SJSA1 (cell line): ENCODE measurements around the gene TMEM201. TPM values are rescaled to one million over a fixed set of nuclear protein-coding genes. Genes with fewer than 3 reads are reported as not detected.

Experiments used
- DNase-seq, 2 experiments: peaks; one replicate each; pipeline ENCODE4 v3.0.0-alpha.2; 2015 to 2020; ENCODE audit warnings: low spot score in 2 of 2, low read depth in 1 of 2
- H3K27ac ChIP-seq: fragments of 250-450 bp; sonication (Bioruptor Pico); 2 replicates; pipeline ENCODE4 v1.5.1; 2020; ENCODE audit warnings: mild to moderate bottlenecking, moderate library complexity
- H3K27me3 ChIP-seq: fragments of 250-450 bp; sonication (Bioruptor Pico); replicated peaks from 2 replicates; pipeline ENCODE4 v1.5.1; 2020; ENCODE audit warnings: mild to moderate bottlenecking, moderate library complexity
- H3K36me3 ChIP-seq: fragments of 250-450 bp; sonication (Bioruptor Pico); 2 replicates; pipeline ENCODE4 v1.5.1; 2020; ENCODE audit warnings: mild to moderate bottlenecking
- H3K4me1 ChIP-seq: fragments of 250-450 bp; sonication (Bioruptor Pico); replicated peaks from 2 replicates; pipeline ENCODE4 v1.6.1; 2021; ENCODE audit warnings: mild to moderate bottlenecking
- H3K4me3 ChIP-seq: fragments of 250-450 bp; sonication (Bioruptor Pico); 2 replicates; pipeline ENCODE4 v1.5.1; 2020; ENCODE audit warnings: mild to moderate bottlenecking
- H3K9me3 ChIP-seq: fragments of 250-450 bp; sonication (Bioruptor Pico); replicated peaks from 2 replicates; pipeline ENCODE4 v1.5.1; 2020; ENCODE audit warnings: mild to moderate bottlenecking
- total RNA-seq: library from RNA; depleted of rRNA; stranded (reverse); fragments of >200 nt; shearing (Covaris generic); gene quantifications from 2 replicates; pipeline ENCODE4 v1.2.3, GENCODE V29; 2014; rRNA removed

TMEM201 gene
- total RNA-seq, 1 experiment from 2014 or later: 10.1 TPM

DNA sequence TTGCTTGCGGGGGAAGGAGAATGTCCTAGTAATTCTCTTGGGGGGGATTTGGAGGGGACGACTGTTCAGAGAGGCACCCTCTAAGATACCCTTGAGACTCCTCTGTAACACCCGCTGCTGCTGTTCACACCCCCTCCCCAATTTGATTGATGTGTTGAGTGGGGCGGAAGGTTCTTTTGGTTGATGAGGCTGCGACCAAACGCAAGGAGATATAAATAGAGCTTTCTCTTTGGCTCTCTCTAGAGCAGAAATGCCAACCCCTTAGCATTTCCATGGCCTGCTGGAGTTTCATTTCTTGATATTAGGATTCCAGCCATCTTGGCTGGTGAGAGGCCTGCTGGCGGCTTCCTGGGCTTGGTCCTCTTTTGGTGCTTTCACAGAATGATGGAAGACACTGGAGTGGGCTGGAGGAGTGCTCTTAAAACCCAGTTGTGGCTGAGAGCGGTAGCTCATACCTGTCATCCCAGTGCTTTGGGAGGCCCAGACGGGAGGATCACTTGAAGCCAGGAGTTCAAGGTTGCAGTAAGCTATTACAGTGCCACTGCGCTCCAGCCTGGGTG lies 64.9 kb downstream of the TMEM201 start:
- H3K27ac ChIP-seq: no peak overlapping the region
- H3K36me3 ChIP-seq: no peaks in the 10 kb centered on the region
- H3K4me1 ChIP-seq: peaks cover 12% of the 10 kb centered on the region
- no peaks in the 10 kb centered on the region for H3K9me3 ChIP-seq
- DNase-seq: no peak
- peaks cover 24% of the 10 kb centered on the region for H3K27me3 ChIP-seq
- H3K4me3 ChIP-seq: no peak overlapping the region

DNA sequence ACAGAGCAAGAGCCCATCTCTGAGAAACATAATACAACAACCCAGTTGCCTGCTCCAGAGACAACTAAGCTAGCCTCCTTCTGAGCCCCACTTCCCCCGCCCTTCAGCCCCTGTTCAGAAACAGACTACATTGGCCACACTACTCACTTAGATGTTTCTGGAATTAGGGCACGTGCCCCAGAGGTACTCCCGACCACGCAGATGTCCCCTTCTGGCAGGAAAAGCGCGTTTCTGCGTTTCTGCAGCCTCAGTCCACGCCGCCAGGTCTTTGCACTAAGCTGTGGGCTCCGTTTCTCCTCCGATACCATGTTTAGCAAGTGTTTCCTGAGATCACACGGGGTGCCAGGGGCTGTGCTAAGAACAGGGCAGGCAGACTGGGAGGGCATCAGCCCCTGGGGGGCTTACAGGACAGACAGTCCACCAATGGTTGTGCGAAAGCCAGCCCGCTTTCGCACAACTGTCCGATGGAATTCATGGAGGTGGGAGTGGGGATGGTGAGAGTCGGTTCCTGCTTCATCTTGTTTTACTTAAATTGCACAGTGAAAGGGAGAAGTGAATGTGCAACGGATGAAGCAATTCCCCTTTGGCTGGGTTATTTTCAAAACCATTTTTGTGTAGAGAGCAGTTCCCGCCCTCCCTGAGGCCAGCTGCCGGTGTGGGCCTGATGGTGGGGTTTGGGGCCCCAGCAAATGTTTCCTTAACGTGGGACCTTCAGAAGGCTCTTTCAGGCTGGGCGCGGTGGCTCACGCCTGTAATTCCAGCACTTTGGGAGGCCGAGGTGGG lies 65.5 kb downstream of the TMEM201 start:
- no peaks in the 10 kb centered on the region for H3K36me3 ChIP-seq
- peaks cover 24% of the 10 kb centered on the region for H3K27me3 ChIP-seq
- H3K27ac ChIP-seq: no peak overlapping the region
- no peak for DNase-seq
- H3K9me3 ChIP-seq: no peaks in the 10 kb centered on the region
- H3K4me3 ChIP-seq: no peak overlapping the region
- H3K4me1 ChIP-seq: peaks cover 13% of the 10 kb centered on the region

DNA sequence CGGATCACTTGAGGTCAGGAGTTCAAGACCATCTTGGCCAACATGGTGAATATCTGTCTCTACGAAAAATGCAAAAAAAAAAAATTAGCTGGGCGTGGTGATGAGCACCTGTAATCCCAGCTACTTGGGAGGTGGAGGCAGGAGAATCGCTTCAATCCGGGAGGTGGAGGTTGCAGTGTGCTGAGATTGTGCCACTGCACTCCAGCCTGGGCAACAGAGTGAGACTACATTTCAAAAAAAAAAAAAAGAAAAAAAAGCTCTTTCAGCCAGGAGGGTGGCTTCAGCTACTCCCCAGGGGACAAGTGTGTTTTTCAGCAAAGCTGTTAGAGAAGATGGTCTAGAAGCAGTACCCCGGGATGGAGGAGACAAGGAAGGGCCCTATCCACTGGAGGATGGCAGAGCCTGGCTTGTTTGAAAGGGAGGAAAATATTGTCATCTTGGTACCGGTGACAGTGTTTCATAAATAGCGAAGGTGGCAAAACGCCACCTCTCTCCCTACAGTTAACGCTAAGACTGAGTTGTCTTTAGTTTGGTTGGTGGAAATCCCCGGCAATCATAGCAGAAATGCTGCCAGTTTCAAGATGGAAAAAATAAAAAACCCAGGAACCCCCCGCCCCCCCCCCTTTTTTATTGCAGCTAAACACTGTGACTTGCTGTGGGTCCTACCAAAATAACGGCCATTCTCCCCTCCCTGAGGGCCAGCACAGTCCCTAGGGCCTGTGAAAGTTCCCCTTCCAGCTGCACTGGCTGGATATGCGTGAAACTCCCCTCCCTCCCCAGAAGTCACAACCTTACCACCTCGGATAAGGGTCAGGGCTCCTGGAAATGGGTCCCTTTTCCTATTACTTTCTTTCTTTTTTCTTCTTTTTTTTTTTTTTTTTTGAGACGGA lies 66.4 kb downstream of the TMEM201 start:
- no peaks in the 10 kb centered on the region for H3K9me3 ChIP-seq
- H3K4me3 ChIP-seq: no peak overlapping the region
- H3K36me3 ChIP-seq: no peaks in the 10 kb centered on the region
- H3K4me1 ChIP-seq: peaks cover 20% of the 10 kb centered on the region
- peaks cover 24% of the 10 kb centered on the region for H3K27me3 ChIP-seq
- no peak for DNase-seq
- no peak overlapping the region for H3K27ac ChIP-seq

DNA sequence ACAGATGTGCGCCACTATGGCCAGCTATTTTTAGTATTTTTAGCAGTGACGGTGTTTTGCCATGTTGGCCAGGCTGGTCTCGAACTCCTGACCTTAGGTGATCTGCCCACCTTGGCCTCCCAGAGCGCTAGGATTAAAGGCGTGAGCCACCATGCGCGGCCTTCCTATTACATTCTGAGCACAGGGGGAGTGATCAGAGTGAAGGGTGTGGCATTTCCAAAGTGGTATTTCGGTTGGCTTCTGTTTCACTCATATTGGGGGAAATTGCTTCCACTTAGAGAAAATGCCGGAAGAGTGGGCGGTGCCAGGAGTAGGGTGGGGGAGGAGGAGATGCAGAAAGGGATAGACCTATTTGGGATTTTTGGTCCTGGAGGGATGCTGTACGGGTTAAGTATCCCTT lies 67.1 kb downstream of the TMEM201 start:
- Histone ChIP-seq H3K4me3 (no peak overlapping the region), H3K4me1 (peaks cover 20% of the 10 kb centered on the region), H3K9me3 (no peaks in the 10 kb centered on the region), H3K27me3 (peaks cover 18% of the 10 kb centered on the region), H3K27ac (no peak overlapping the region), H3K36me3 (no peaks in the 10 kb centered on the region)
- DNase-seq: no peak

DNA sequence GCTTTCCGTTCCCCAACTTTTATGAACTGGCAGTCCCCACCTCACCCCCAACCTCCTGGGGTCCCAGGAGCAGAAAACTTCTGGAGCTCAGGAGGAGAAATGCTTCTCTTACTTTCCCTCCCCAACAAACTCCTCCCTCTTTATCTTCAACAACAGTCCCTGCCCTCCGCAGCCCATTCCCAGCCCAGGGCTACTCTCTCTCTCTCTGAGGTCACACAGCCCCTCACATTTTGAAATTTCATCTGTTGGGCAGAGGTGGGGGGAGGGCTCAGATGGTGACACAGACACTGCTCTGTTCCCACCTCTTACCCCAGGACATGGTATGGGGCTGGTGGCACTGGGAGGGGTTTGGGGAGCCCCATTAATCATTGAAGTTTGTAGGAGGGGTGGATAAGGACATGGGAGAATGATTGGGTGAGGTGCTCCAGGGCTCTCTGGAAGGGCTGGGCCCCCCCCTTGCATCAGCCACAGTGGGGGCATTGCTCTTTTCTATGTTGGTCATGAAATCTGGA lies 68.9 kb downstream of the TMEM201 start:
- DNase-seq: no peak
- Histone ChIP-seq H3K36me3 (no peaks in the 10 kb centered on the region), H3K4me3 (no peak overlapping the region), H3K4me1 (peaks cover 8% of the 10 kb centered on the region), H3K27me3 (peaks cover 3% of the 10 kb centered on the region; the same call in 1 of the 2 replicates), H3K27ac (no peak overlapping the region), H3K9me3 (no peaks in the 10 kb centered on the region)

DNA sequence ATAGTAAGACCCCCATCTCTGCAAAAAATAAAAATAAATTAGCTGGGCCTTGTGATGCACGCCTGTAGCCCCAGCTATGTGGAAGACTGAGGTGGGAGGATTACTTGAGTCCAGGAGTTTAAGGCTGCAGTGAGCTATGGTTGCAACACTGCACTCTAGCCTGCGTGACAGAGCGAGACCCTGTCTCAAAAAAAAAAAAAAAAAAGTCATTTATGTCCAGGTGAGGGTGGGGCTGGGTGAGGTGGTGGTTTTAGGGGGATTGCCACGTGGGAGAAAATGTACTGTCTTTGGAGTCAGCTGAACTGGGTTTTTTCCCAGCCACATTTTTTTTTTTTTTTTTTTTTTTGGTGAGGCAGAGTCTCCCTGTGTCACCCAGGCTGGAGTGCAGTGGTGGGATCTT lies 69.5 kb downstream of the TMEM201 start:
- no peak for DNase-seq
- no peaks in the 10 kb centered on the region for H3K27me3 ChIP-seq

DNA sequence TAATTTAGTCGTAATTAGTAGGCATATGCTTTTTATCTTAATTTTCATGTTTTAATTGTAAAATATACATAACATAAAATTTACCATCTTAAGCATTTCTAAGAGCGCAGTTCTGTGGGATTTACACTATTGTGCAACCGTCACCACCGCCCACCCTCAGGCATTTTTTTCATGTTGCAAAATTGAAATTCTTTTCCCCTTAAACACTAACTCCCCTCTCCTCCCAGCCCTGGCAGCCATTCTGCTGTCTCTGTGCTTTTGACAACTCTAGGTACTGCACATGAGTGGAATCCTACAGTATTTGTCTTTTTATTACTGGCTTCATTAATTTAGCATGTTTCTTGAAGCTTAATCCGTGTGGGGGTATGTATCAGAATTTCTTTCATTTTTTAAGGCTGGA lies 70.6 kb downstream of the TMEM201 start:
- no peak overlapping the region for H3K4me3 ChIP-seq
- H3K27ac ChIP-seq: no peak overlapping the region
- peaks cover 8% of the 10 kb centered on the region for H3K4me1 ChIP-seq
- H3K27me3 ChIP-seq: no peaks in the 10 kb centered on the region
- H3K9me3 ChIP-seq: no peaks in the 10 kb centered on the region
- no peaks in the 10 kb centered on the region for H3K36me3 ChIP-seq
- DNase-seq: peak in 1 of 2 experiments; percentile 28

More for the DNA sequence above, 69.5 kb downstream of the TMEM201 start:
- H3K9me3 ChIP-seq: no peaks in the 10 kb centered on the region
- peaks cover 8% of the 10 kb centered on the region for H3K4me1 ChIP-seq
- H3K36me3 ChIP-seq: no peaks in the 10 kb centered on the region
- no peak overlapping the region for H3K4me3 ChIP-seq
- no peak overlapping the region for H3K27ac ChIP-seq

DNA sequence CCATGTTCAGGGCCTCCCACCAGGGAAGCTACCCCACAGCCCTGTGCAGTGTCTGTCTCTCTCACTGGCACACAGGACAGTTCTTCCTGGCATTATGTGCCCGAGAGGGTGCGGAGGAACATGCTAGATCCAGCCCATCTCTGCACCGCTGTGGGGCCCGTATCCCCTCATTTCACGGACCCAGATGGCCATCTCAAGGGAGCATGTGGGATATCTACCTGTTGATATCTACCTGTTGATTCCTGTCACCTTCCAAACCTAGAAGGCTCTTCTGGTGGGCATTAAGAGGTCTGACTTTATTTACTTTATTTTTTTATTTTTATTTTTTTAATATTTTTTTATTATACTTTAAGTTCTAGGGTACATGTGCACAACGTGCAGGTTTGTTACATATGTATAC lies 74.5 kb downstream of the TMEM201 start:
- H3K36me3 ChIP-seq: no peaks in the 10 kb centered on the region
- no peaks in the 10 kb centered on the region for H3K27me3 ChIP-seq
- H3K4me1 ChIP-seq: peaks cover 8% of the 10 kb centered on the region
- no peak for DNase-seq
- H3K4me3 ChIP-seq: no peak overlapping the region
- no peak overlapping the region for H3K27ac ChIP-seq
- H3K9me3 ChIP-seq: no peaks in the 10 kb centered on the region

Other genes with a start within 250 kb of the TMEM201 start
- gene SLC25A33, start 49.4 kb upstream of the TMEM201 start, total RNA-seq: 15.2 and 15.4 TPM in 2 replicates
- 9.0 and 15.7 TPM in 2 replicates for gene PIK3CD, start 62.8 kb downstream of the TMEM201 start, total RNA-seq
- gene CLSTN1, start 235.1 kb downstream of the TMEM201 start, total RNA-seq: 41.2 and 64.3 TPM in 2 replicates